Coronary artery (tissue), 2 donors: ENCODE measurements around the gene RBM26.

ENCODE experiments used
- DNase-seq: peaks from one replicate; pipeline ENCODE4 v3.0.0-alpha.2; 2017; ENCODE audit warnings: low spot score
- H3K27ac ChIP-seq, 2 donors: fragments of 200-600 bp; sonication (generic); one replicate each; pipeline ENCODE4 v1.5.1; 2016 to 2019
- H3K4me3 ChIP-seq: fragments of 200-600 bp; sonication (generic); 2 replicates; pipeline ENCODE4 v1.5.1; 2016; ENCODE audit warnings: mild to moderate bottlenecking, moderate library complexity
- CTCF ChIP-seq: fragments of 200-600 bp; sonication (generic); IDR thresholded peaks from one replicate; pipeline ENCODE4 v1.5.1; 2019; ENCODE audit warnings: antibody characterized with exemption

The RBM26 gene

DNA sequence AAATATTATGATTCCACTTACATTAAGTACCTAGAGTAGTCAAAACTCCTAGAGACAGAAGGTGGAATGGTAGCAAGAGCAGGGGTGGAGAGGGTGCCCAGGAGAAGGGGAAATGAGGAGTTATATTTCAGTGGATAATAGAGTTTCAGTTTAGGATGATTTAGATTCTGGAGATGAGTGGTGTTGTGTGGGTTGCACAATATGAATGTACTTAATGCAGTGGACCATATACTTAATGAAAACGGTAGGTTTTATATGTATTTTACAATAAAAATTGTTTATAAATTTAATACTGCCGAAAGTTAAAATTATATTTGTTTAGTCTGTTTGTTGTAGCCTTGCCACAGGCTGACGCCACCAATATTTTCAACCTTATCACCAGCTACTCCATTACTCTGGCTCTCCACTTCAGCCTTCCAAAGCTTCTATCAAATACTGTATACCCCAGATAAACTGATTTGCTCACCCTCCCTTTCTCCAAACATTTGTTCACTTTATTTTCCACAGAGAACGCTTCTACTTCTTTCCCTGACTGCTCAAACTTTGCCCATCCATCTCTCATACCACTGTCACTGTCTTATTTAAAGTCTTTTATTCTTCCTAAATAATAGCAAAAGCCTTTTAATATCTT is 1.4 kb upstream of the RBM26 start:
- no peak for DNase-seq
- no peak for TF ChIP-seq CTCF
- no peak overlapping the region for H3K4me3 ChIP-seq
- no peak overlapping the region for H3K27ac ChIP-seq

- no peak for DNase-seq
- no peak for TF ChIP-seq CTCF
Measured at GRCh38 chr13:79406597-79406908, 498 bp upstream of the RBM26 start.

GRCh38 chr13:79405501-79405830 is 589 bp downstream of the RBM26 start:
- no peak for TF ChIP-seq CTCF
- no peak for DNase-seq
- H3K27ac ChIP-seq: peak overlapping the region; percentile 88 to 98

More at GRCh38 chr13:79406597-79406908, 498 bp upstream of the RBM26 start:
- Histone ChIP-seq H3K4me3 (peak overlapping the region; percentile 98), H3K27ac (peak overlapping the region; percentile 88 to 98)

DNA sequence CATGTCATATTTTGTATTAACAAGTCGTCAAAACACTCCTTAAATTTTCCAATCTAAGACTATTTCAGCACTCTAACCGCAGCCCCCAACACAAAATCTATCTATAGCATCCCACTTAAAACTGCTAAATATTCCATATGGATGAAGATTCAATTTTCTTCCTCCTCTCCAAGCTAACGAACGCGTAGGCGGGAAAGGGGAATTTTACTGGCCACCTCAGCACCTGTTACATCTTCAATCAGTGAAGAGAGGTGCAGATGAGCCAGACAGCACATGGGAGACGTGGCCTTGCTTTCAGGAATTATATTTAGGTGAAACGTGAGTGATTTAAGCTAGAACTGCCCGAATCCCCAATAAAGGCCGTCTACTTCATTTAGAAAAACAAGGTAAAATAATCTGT is 1.1 kb downstream of the RBM26 start:
- TF ChIP-seq CTCF: no peak
- peak overlapping the region; percentile 98 for H3K4me3 ChIP-seq
- no peak for DNase-seq
- H3K27ac ChIP-seq: peak overlapping the region; percentile 88 to 98

More at GRCh38 chr13:79405501-79405830, 589 bp downstream of the RBM26 start:
- H3K4me3 ChIP-seq: peak overlapping the region; percentile 98

DNA sequence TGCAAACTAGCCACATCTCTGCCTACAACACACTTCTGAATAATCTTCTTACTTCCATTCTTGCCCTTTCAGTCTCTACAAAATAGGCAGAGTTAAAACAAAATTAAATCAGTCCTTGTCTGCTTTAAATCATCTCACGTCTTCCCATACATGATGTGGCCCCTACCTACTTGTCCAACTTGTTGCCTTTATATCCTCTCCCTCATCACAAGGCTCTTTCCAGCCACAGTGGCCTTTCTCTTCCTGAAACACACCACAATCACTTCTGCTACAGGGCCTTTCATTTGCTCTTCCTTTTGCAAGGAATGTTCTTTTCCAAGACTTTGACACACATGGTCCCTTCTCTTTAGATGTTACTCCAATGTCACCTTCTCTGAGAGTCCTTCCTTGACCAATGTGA is 1.7 kb downstream of the RBM26 start:
- Histone ChIP-seq H3K4me3 (peak overlapping the region; percentile 98), H3K27ac (no peak overlapping the region)
- DNase-seq: no peak
- no peak for TF ChIP-seq CTCF

DNA sequence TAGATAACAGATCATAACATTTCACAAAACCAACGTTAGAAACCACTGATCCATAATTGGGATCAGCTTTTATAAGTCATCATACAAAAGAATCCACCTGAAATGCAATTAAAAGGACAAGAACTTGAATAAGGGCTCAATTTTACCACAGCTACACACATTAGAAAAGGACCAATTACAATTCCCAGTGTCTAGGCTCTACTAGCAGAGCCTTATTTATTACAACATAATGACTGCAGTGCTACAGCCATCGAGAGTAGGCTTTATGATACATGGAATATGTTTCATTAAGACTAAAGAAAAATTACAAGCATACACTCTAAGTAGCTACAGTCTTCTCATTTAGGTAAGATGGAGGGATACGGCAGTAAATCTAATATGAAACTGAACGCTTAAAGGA is 2.9 kb downstream of the RBM26 start:
- Histone ChIP-seq H3K27ac (no peak overlapping the region), H3K4me3 (peak overlapping the region; percentile 98)
- no peak for DNase-seq
- no peak for TF ChIP-seq CTCF

GRCh38 chr13:79402679-79403078 is 3.4 kb downstream of the RBM26 start:
- no peak overlapping the region for H3K27ac ChIP-seq
- no peak overlapping the region for H3K4me3 ChIP-seq
- no peak for TF ChIP-seq CTCF
- no peak for DNase-seq
